HG03565 (cell line): ENCODE results near the gene KCNF1.

Source experiments
- ATAC-seq: cut with Tn5 transposase; IDR thresholded peaks from one replicate; pipeline ENCODE4 v1.9.1; 2021; ENCODE audit warnings: mild to moderate bottlenecking, moderate library complexity; ENCODE audit not compliant: unreplicated experiment

KCNF1 gene

GRCh38 chr2:10918661-10919409 lies 7.1 kb downstream of the KCNF1 start:
- no peak for ATAC-seq

GRCh38 chr2:10919410-10919770 lies 7.7 kb downstream of the KCNF1 start:
- ATAC-seq = no peak

- no peak for ATAC-seq
Measured at GRCh38 chr2:10919771-10920621, 8.3 kb downstream of the KCNF1 start.

GRCh38 chr2:10920764-10921388 lies 9.1 kb downstream of the KCNF1 start:
- ATAC-seq = no peak

GRCh38 chr2:10921525-10921924 lies 9.8 kb downstream of the KCNF1 start:
- ATAC-seq = no peak

GRCh38 chr2:10922307-10923007 lies 10.7 kb downstream of the KCNF1 start:
- ATAC-seq = no peak

GRCh38 chr2:10923008-10923375 lies 11.3 kb downstream of the KCNF1 start:
- no peak for ATAC-seq

DNA sequence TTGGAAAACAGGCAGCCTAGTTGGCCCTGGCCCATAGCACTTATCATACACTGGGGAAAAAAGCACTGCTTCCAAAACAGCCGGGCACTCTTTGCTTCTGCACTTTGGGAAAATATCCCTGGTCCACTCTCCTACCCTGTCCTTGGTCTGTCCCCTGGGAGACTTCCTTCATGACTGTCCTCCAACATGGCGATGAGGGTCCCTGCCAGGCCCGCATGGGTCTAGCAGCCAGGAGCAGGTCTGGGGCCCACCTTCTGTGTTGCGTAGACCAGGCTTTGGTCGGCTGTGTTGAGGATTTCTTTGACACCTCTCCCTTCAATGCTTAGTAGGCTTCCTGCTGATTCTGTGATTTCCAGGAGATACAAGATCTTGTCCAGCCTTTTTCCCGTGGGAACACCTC lies 12.2 kb downstream of the KCNF1 start:
- ATAC-seq = no peak

- no peak for ATAC-seq
Measured at GRCh38 chr2:10924441-10924840, 12.7 kb downstream of the KCNF1 start.

DNA sequence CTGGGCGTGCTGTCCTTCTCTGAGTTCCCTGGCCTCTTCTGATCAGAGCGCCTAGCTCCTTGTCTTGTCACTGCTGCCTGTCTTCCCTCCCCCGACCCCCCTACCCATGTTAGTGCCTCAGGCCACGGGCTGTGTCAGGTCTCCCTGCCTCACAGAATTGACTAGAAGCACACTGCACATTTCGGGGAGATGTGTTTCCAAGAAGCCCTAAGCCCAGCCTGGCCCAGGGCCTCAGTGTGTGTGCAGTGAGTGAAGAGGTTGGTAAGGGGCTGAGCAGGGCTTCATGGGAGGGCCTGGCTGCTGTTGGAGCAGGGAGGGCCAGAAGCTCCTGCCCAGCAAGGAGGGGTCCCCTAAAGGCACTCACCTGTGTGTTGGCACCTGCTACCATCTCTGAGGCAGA lies 13.1 kb downstream of the KCNF1 start:
- no peak for ATAC-seq

- ATAC-seq = no peak
Measured at GRCh38 chr2:10926191-10926820, 14.6 kb downstream of the KCNF1 start.

- no peak for ATAC-seq
Measured at GRCh38 chr2:10930721-10931516, 19.2 kb downstream of the KCNF1 start.

DNA sequence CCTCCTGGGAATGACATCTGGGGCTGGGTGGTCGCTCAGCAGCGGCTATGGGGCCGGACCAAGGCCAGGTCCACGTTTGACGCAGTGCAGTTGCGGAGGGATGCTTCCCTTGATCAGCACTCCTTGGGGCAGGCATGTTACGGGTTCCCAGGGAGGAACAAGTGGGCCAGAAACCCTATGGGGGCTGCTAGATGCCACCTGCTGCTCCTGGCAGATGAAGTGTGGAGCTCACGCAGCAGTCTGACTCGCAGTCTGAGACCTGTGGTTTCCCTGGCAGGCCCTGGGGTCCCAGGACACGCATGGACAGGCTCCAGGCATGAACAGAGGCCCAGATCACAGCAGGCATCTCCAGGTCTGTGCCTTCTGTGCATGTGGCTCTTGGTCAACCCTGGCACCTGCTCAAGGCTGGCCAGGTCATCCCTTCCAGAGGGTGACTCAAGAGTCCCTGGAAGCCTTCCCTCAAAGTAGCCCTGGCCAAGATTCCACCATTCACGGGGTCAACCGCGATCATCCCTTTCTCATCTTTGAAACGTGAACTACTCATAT lies 20.0 kb downstream of the KCNF1 start:
- ATAC-seq = no peak

DNA sequence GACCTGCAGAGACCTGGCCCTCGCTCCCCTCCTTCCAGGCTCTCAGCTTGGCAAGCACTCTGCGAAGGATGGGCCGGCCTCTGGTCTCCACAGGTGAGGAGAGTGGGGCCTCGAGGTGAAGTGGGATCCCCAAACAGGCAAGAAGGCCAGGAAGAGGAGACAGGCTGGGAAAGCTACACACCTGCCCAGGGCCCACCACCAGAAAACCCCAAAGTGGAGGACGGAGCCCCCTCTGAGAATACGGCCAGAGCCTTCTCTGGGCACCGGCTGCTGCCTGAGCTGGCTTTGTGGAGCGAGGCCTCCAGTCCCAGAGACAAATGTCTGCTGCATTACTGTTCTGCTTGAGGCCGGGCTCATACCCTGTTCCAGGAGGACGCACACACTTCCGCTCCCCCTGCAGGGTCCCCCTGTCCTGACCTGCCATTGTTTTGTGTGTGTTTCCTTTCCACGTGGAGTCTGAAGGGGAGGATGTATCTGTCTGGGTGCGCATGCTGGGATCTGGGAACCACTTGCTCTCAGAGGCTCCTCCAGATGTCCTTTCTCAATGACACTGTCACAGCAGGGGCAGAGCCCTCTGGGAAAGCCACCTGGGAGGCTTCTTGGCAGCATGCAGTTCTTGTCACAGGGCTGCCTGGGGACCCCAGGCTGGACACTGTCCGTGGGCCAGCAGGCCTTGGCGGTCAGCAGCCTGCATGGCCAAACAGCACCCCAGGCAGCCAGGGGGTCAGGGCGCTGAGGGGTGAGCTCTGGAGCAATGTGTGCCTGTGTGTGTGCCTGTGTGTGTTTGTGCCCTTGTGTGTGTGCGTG lies 20.8 kb downstream of the KCNF1 start:
- no peak for ATAC-seq

- ATAC-seq = no peak
Measured at GRCh38 chr2:10933700-10934225, 22.0 kb downstream of the KCNF1 start.

DNA sequence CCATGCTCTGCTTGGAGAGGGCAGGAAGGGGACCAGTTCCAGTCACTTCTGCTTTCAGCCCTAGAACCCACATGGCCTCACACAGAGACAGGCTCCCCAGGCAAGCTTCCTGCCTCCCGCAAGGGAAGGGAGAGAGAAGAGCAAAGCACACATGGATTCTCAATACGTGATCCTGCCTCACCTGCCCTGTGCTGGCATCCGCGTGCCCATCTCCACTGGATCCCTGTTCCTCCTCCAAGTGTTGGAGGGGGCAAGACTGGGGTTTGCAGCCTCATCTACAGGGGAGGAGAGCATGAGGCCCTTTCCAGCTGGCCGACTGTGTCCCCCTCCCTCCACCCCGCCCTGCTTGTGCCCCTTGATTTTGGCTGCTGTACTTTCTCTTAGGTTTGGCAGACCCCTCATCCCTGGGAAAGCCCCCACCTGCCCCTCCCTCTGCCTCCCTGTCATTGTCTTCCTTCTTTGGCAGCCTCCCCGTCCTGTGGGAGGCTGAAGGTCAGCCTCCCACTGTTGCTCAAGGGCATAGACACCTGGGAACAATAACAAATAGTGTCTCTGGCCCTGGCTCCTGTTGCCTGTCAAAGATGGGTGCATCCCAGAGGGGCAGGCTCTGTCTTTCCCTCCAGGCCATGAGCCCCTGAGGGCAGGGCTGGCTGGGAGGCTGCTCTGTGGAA lies 22.7 kb downstream of the KCNF1 start:
- no peak for ATAC-seq

DNA sequence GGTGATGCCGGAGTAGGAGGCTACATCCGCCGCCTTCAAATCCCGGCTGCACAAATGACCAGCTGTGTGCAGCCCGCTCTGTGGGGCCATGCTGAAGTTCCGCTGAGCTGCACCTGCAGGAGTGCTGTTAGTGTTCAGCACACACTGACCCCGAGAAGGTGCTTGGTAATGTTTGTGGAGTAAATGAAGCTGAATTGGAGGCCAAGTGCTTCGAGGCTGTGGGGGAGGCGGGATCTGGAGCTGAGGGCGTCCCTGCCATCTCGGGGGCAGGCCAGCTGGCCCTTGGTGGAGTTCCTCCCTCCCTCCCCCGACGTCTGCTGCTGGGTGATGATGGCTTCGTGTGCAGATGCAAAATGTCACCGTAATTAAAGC lies 23.2 kb downstream of the KCNF1 start:
- ATAC-seq = no peak

DNA sequence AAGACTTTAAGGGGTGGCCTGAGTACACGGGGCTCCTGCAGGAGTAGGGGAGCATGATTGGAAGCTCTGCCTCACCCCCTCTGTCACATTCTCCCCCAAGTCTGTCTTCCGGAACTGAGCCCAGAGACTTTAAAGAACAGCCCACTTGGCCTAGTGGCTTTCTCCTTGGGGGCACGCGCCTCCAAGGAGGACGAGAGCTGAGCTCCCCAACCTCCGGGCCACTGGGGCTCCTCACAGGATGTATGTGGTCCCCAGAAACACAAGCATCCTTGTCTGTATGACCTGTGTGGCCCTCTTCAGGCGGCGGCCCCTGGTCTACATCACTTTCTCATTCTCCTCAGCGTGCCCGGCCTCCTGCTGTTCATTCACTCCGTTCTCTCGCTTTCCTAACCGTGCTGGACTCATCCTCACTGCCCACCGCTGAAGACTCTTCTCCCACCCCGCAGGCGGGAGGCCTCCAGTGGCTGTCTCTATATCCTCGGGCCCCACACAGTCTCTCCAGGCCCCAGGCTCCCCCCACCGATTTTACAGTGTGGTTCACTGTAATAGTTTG lies 23.7 kb downstream of the KCNF1 start:
- ATAC-seq = no peak
